Measurements from ENCODE around the gene NHS.

NHS gene

GRCh38 chrX:17449866-17450265 lies 74.9 kb downstream of the NHS start:
- H3K79me2 ChIP-seq (ENCODE audit: low read length), result no peaks in the 10 kb centered on the region
- no peak overlapping the region for H3K4me2 ChIP-seq (ENCODE audit: low read depth, low read length)
- no peaks in the 10 kb centered on the region for H3F3A ChIP-seq (ENCODE audit: insufficient read depth, low read length)
- no peak overlapping the region for H3K27ac ChIP-seq (ENCODE audit: low read length)
- TF ChIP-seq EZH2 (optimal IDR thresholded peaks at IDR 0.05; ENCODE audit: low read depth, low read length) (no peak), EZH2phosphoT487 (IDR thresholded peaks at IDR 0.05; ENCODE audit: low read length) (no peak), CTCF (IDR thresholded peaks at IDR 0.05; ENCODE audit: low read length) (no peak)
- H3K4me3 ChIP-seq (ENCODE audit: low read length), result no peak overlapping the region
- H3K9me3 ChIP-seq (replicated peaks; ENCODE audit: insufficient read depth, low read length), result no peaks in the 10 kb centered on the region
- H3K27me3 ChIP-seq (replicated peaks; ENCODE audit: insufficient read depth, low read length), result no peaks in the 10 kb centered on the region
- H3K36me3 ChIP-seq (replicated peaks; ENCODE audit: insufficient read depth, low read length), result no peaks in the 10 kb centered on the region
- no peaks in the 10 kb centered on the region for H3K4me1 ChIP-seq (ENCODE audit: low read length)
- DNase-seq, result no peak
- no peaks in the 10 kb centered on the region for H3K9me2 ChIP-seq (replicated peaks; ENCODE audit: insufficient read depth, low read length)
- H4K20me1 ChIP-seq (ENCODE audit: insufficient read depth, low read length), result no peaks in the 10 kb centered on the region
- H2AFZ ChIP-seq (ENCODE audit: low read length), result no peak overlapping the region
- no peak overlapping the region for H3K9ac ChIP-seq (ENCODE audit: low read length)

- Histone ChIP-seq H3K9me3 (replicated peaks; ENCODE audit: insufficient read depth, low read length) (no peaks in the 10 kb centered on the region), H3K27me3 (replicated peaks; ENCODE audit: insufficient read depth, low read length) (no peaks in the 10 kb centered on the region), H3K4me2 (ENCODE audit: low read depth, low read length) (no peak overlapping the region), H2AFZ (ENCODE audit: low read length) (no peak overlapping the region), H3K4me3 (ENCODE audit: low read length) (no peak overlapping the region), H3K9me2 (replicated peaks; ENCODE audit: insufficient read depth, low read length) (no peaks in the 10 kb centered on the region), H3K79me2 (ENCODE audit: low read length) (no peaks in the 10 kb centered on the region), H4K20me1 (ENCODE audit: insufficient read depth, low read length) (no peaks in the 10 kb centered on the region), H3K36me3 (replicated peaks; ENCODE audit: insufficient read depth, low read length) (no peaks in the 10 kb centered on the region), H3K27ac (ENCODE audit: low read length) (no peak overlapping the region), H3K4me1 (ENCODE audit: low read length) (no peaks in the 10 kb centered on the region), H3F3A (ENCODE audit: insufficient read depth, low read length) (no peaks in the 10 kb centered on the region), H3K9ac (ENCODE audit: low read length) (no peak overlapping the region)
- DNase-seq, result no peak
- TF ChIP-seq CTCF (IDR thresholded peaks at IDR 0.05; ENCODE audit: low read length) (no peak), EZH2phosphoT487 (IDR thresholded peaks at IDR 0.05; ENCODE audit: low read length) (no peak), EZH2 (optimal IDR thresholded peaks at IDR 0.05; ENCODE audit: low read depth, low read length) (no peak)
These were observed 78.8 kb downstream of the NHS start for GRCh38 chrX:17453788-17454187.

- no peaks in the 10 kb centered on the region for H4K20me1 ChIP-seq (ENCODE audit: insufficient read depth, low read length)
- H3K36me3 ChIP-seq (replicated peaks; ENCODE audit: insufficient read depth, low read length), result no peaks in the 10 kb centered on the region
- no peak overlapping the region for H2AFZ ChIP-seq (ENCODE audit: low read length)
- no peak overlapping the region for H3K9ac ChIP-seq (ENCODE audit: low read length)
- H3K79me2 ChIP-seq (ENCODE audit: low read length), result no peaks in the 10 kb centered on the region
- H3F3A ChIP-seq (ENCODE audit: insufficient read depth, low read length), result no peaks in the 10 kb centered on the region
- no peak overlapping the region for H3K4me3 ChIP-seq (ENCODE audit: low read length)
- H3K27ac ChIP-seq (ENCODE audit: low read length), result no peak overlapping the region
- no peaks in the 10 kb centered on the region for H3K9me3 ChIP-seq (replicated peaks; ENCODE audit: insufficient read depth, low read length)
- TF ChIP-seq EZH2 (optimal IDR thresholded peaks at IDR 0.05; ENCODE audit: low read depth, low read length), result no peak
- H3K27me3 ChIP-seq (replicated peaks; ENCODE audit: insufficient read depth, low read length), result no peaks in the 10 kb centered on the region
- H3K4me2 ChIP-seq (ENCODE audit: low read depth, low read length), result no peak overlapping the region
- no peaks in the 10 kb centered on the region for H3K4me1 ChIP-seq (ENCODE audit: low read length)
- no peaks in the 10 kb centered on the region for H3K9me2 ChIP-seq (replicated peaks; ENCODE audit: insufficient read depth, low read length)
- no peak for DNase-seq
These were observed 81.5 kb downstream of the NHS start for GRCh38 chrX:17456526-17456925.

GRCh38 chrX:17459008-17459611 lies 84.1 kb downstream of the NHS start:
- Histone ChIP-seq H3K9ac (ENCODE audit: low read length) (no peak overlapping the region), H3K79me2 (ENCODE audit: low read length) (no peaks in the 10 kb centered on the region), H3K4me2 (ENCODE audit: low read depth, low read length) (no peak overlapping the region), H2AFZ (ENCODE audit: low read length) (no peak overlapping the region), H4K20me1 (ENCODE audit: insufficient read depth, low read length) (no peaks in the 10 kb centered on the region), H3K9me3 (replicated peaks; ENCODE audit: insufficient read depth, low read length) (no peaks in the 10 kb centered on the region), H3K27ac (ENCODE audit: low read length) (no peak overlapping the region), H3K27me3 (replicated peaks; ENCODE audit: insufficient read depth, low read length) (no peaks in the 10 kb centered on the region), H3K9me2 (replicated peaks; ENCODE audit: insufficient read depth, low read length) (no peaks in the 10 kb centered on the region), H3K4me1 (ENCODE audit: low read length) (no peaks in the 10 kb centered on the region), H3K4me3 (ENCODE audit: low read length) (no peak overlapping the region), H3F3A (ENCODE audit: insufficient read depth, low read length) (no peaks in the 10 kb centered on the region), H3K36me3 (replicated peaks; ENCODE audit: insufficient read depth, low read length) (no peaks in the 10 kb centered on the region)
- no peak for DNase-seq
- TF ChIP-seq EZH2 (optimal IDR thresholded peaks at IDR 0.05; ENCODE audit: low read depth, low read length) (no peak), CTCF (IDR thresholded peaks at IDR 0.05; ENCODE audit: low read length) (no peak), EZH2phosphoT487 (IDR thresholded peaks at IDR 0.05; ENCODE audit: low read length) (no peak)
